GM21529 (cell line): ENCODE results near the gene BSCL2.
A peak's percentile ranks its signal among the peaks of the same experiment; 100 is the strongest.
"Not testable (repeated sequence)": the region's sequence is repeated elsewhere in the genome, so short reads cannot be mapped to it uniquely, and the experiment has no call there.

Experiments
- ATAC-seq: cut with Tn5 transposase; IDR thresholded peaks from one replicate; pipeline ENCODE4 v1.9.1; 2021; ENCODE audit not compliant: unreplicated experiment

The BSCL2 gene

DNA sequence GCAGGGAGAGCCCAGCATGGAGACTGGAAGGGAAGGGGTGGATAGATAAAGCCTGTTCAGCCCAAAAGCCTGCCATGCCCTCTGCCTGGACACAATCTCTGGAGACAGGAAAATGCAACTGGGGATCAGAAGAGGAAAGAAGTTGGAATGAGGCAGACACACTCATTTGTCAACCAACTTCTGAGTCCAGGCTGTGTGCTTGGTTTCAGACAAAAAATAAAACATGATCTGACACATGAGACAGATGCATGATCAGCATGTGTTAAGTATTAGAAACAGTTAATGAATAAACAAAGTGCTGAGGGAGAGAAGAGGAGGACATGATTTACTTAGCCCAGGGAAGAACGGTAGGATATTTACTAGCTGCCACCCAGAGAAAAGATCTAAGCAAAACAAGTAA is 18.7 kb downstream of the BSCL2 start:
- ATAC-seq: no peak

DNA sequence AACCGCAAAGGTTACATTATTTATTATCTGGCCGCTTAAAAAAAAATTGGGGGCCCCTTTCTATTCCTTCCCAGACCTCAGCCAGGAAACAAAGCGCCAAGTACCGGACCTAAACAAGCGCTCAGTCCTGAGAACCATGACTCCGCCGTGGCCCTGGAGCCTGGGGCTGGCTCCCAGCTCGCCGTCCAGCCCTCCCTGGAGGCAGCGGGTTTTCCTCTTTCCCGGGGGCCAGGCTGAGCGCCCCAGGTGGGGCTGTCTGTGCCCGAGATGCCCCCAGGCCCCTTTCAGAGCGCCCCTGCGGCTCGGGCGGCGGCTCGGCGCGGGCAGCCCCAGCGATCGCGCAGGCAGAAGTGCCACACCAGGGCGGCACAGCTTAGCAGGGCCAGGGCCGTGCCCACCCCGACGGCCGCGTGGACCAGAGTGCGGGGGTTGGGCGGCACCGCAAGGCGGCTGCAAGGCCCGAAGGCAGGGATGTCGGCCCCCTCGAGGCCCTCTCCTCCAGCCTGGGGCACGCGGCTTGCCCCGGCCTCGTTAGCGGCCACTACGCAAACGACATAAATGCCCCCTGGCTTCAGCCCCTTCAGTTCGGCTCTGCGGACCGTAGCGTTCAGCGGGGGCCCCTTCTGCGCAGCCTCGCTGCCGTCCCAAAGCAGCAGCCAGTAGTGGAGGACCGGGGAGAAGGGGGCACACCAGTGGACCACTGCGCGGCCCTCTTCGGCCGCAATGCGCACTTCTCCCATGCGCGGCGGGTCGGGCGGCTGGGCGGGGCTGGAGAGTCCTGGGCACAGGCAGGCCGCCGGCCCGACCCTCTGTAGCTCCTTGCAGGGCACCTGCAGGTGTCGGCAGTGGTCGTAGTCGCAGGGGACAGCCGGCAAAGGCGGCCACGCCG is 19.5 kb downstream of the BSCL2 start:
- no peak for ATAC-seq

DNA sequence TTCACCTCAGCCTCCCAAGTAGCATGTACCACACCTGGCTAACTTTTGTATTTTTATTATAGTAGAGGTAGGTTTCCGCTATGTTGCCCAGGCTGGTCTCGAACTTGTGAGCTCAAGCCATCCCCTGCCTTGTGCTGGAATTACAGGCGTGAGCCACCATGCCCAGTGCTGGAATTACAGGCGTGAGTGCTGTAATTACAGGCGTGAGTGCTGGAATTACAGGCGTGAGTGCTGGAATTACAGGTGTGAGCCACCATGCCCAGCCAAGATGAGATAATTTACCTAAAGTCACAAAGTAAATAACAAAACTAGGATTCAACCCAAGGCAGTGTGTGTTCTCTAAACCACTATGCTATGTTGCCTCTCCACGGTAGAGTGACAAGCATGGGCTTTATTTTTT is 24.7 kb downstream of the BSCL2 start:
- no peak for ATAC-seq

DNA sequence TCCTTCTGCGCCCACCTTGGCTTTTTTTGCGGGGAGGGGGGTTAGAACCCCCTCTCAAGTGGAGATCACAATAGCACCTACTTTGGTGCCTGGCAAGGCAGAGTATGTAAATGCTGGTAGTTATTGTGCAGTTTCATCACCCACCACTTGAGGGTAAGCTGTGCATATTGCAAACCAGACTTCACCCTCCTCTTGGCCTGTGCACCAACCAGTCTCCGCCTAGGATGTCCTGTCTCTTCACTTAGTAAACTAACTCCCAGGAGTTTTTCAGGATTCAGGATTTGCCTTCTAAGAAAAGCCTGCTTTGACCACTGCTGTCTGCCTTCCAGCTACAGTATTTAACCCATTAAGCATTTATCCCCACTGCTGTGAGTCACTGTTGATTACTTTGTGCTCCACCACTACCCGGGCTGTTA is 26.4 kb downstream of the BSCL2 start:
- peak; percentile 55 for ATAC-seq

DNA sequence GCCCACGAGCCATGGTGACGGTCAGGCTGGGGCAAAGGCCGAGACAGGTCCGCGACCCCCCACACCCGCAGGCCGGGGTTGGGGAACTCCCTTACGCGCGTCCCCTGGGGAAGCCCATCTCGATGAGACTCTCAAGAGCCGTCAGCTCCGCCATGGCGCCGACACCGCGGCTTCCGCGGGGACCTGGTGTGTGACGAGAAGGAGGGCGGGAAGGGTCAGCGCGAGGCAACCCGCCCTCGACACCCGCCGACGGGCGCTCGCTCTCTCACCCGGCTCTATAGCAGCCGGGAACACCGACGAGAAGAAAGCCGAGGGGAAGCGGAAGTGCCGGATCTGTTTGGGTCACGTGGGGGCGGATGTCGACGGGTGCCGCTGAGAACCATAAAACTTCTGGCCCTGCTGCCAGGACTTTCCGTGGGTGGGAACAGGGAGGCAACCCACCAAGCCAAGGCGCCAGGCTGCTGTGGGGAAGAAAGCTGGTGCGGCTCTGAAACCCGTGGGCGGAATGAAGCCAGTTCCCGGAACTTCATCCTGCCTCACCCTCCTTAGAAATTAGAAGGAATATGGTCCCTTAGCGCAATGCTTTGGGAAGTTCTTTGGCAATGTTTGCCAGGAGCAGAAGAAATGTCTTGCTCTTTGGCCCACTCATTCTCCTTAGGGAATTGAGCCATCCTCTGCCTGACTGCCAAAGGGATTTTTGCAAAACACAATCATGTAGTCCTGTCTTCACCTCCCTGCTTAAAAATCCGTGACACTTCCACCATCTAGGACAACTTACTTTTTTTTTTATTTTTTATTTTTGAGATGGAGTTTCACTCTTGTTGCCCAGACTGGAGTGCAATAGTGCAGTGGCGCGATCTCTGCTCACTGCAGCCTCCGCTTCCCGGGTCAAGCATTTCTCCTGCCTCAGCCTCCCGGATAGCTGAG is 28.2 kb downstream of the BSCL2 start, which contains the start of gene UBXN1:
Gene UBXN1 (minus strand): TSS at position 304 of the 927 bp plus-strand sequence. CDS start 150 bp downstream, at position 154.
- ATAC-seq: peak; percentile 66

DNA sequence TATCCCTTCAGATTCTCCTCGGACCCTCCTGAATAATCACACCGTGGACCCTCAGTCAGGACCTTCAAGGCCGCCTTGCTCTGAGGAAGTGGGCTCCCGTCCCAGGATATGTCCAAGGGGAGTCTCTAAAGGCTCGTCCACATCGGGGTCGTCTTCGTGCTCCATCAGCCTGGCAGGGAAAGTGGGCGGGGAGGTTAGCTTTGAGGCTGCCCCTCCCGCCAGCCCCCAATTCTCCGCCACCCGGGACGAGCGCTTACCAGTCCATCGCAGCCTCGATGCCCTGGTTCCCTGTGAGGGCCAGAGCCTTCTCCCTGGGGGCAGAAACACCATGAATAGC is 28.8 kb downstream of the BSCL2 start:
- ATAC-seq: no peak

DNA sequence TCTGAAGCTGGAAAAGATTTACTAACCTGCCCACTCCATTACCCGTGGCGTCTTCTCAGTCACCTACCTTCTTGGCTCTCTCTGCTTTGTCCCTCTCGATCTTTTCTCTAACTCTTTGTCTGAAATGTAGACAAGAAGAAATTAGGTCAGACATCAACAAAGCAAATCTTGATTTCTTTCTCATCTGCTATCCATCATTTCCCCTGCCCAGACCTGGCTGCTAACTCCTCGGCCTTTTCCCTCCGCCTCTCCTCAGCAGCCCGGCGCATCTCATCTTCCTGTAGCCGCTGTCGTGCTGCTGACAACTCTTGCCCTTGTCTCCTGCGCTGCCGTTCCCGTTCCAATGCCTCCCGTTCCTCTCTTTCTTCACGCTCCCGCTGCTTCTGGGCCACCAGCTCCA is 29.5 kb downstream of the BSCL2 start:
- no peak for ATAC-seq

DNA sequence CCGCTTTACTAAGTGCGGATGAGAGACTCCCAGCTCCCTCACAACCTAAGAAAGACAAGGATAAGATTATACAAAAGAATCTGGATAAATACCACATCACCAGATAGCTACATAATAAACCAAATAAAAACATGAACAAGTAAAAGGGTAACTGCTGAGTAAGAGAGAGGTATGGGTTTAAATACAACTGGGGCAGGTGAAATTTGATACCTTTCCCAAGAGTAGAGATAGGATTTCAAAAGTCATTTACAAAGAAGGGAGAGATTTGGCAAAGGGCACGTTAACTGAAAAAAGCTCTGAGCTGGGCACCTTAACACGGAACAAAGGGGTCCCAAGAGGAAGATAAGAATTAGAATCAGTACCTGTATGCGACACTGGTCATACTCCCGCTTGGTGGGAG is 30.1 kb downstream of the BSCL2 start:
- ATAC-seq: no peak

DNA sequence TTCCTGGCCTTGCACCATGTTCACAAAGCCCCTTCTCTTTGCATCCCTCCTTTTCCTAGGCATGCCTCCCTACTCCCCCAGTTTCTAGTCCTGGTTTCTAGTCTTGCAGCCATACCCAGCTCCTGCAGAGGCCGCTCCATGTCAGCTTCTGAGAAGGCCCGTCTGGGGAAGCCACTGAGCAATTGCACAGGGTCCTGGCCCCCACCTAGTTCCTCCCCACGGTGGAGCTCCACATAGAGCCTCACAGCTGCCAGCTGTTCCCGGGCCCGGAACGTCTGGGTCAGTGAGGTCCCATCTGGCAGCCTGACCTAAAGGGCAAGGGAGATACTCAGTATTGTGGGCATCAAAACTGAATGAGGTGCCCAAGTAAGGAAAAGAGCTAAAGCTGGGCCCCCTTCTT is 30.5 kb downstream of the BSCL2 start:
- ATAC-seq: no peak

DNA sequence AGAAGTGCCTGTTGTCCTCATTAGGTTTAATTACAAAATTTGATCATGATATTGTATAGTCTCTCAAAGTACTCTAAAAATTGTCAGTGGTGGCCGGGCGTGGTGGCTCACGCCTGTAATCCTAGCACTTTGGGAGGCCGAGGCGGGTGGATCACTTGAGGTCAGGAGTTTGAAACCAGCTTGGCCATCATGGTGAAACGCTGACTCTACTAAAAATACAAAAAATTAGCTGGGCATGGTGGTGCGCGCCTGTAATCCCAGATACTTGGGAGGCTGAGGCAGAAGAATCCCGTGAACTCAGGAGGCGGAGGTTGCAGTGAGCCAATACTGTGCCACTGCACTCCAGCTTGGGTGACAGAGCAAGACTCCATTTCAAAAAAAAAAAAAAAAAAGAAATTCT is 31.8 kb downstream of the BSCL2 start:
- ATAC-seq: not testable (repeated sequence)

DNA sequence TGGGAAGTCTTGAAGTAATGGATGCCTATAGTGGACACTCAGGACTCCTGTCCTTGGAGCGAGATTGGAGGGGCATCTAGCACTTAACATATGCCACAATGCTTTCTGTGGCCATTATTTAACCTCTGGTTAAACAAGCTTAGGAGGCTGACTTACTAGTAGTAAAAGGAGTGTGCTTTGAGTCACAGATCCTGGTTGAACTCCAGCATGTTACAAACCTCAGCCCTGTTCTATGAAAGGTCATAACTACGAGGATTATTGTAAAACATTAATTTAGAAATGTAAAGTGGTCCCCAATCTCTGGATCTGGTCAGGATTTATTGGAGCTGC is 34.1 kb downstream of the BSCL2 start:
- no peak for ATAC-seq

DNA sequence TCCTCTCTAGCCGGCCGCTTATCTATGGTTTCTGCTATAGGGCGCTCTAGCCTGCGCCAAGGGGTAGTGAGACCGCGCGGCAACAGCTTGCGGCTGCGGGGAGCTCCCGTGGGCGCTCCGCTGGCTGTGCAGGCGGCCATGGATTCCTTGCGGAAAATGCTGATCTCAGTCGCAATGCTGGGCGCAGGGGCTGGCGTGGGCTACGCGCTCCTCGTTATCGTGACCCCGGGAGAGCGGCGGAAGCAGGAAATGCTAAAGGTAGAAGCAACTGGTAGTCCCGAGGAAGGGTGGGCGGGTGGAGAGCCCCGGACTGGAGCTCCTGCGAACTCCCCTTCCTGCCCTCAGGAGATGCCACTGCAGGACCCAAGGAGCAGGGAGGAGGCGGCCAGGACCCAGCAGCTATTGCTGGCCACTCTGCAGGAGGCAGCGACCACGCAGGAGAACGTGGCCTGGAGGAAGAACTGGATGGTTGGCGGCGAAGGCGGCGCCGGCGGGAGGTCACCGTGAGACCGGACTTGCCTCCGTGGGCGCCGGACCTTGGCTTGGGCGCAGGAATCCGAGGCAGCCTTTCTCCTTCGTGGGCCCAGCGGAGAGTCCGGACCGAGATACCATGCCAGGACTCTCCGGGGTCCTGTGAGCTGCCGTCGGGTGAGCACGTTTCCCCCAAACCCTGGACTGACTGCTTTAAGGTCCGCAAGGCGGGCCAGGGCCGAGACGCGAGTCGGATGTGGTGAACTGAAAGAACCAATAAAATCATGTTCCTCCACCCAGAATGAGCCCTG is 35.4 kb downstream of the BSCL2 start, which contains the start of the genes LBHD1 and UQCC3:
Gene LBHD1 (minus strand): TSS at position 660 of the 782 bp plus-strand sequence. CDS start 2,236 bp downstream, outside the sequence.
Gene UQCC3 (plus strand): TSS at position 66 of the 782 bp plus-strand sequence. CDS start 73 bp downstream, at position 139.
- peak; percentile 55 for ATAC-seq

DNA sequence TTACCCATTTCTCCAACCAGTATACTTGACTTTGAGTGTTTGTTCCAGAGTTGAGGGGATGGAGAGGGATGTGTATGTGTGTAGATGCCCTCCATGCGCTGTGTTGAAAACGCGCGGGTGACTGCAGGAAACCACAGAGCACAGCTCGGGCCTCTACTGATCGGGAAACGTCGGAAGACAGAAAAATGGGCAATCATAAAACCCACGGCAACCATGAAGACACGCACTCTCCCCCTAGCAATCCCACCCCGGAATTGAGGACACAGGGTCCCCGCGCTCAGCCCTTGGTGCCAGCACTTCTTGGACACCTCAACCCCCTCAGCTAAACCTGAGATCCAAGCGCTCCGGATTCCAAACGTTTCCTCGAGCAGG is 36.0 kb downstream of the BSCL2 start:
- peak; percentile 8 for ATAC-seq

DNA sequence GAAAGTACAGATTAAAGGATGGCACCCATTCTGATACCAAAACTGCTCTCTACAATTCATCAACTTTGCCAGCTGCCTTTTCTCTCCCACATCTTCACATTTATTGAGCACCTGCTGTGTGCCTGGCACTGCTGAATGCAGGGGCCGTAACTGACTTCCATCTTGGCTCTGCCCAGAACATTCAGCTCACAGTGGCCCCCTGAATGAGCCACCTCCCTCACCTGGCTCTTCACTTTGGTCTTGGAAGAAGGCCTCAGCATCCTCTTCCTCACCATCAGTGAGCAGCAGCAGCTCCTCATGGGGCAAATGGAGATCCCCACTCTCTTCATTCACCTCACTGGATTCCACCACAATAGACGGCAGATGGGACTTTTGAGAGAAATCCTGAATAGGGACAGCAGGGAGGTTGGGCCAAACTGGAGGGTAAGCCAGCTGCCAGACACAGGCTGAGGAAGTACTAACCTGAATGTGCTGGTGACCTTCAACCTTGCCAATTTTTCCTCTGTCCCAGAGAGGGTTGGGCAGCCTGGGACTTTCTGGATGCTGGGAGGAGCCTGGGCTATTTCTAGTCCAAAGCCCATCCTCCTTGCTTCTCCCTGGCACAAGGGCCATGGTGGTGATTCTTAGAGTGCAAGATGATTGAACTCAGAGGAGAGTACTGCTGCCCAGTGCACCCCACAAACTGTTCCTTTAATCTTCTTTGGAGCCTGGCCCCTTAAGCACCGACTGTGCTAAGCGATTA is 37.6 kb downstream of the BSCL2 start:
- ATAC-seq: no peak

DNA sequence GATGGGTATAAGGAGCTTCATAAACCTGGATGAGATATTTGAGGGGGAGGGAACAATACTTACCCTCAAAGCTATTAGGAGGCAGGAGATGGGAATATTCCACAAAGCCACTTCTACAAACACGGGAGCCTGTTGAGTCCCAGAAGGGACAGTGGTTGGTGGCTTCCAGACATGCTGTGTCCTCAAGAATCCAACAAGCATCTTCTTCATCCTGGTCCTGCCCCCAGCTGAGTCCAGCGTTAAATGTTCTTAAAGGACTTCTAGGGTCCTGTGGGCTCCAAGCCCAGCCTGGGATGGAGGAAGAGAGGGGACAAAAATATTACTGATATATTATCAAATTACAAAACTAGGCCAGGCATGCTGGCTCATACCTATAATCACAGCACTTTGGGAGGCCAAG is 39.8 kb downstream of the BSCL2 start:
- no peak for ATAC-seq

DNA sequence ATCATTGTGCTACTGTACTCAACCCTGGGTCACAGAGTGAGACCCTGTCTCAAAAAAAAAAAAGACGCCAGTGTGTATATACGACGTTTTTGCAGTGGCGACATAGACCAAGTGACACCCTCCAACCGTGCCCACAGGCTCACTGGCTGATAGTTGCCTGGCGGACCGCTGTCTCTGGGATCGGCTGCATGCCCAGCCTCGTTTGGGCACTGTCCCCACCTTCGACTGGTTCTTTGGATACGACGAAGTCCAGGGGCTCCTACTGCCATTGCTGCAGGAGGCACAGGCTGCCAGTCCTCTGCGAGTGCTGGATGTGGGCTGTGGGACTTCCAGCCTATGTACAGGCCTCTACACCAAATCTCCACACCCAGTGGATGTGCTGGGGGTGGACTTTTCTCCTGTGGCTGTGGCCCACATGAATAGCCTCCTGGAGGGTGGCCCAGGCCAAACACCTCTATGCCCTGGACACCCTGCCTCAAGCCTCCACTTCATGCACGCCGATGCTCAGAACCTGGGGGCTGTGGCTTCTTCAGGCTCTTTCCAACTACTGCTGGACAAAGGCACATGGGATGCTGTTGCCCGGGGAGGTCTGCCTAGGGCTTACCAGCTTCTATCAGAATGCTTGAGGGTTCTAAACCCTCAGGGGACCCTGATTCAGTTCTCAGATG is 40.8 kb downstream of the BSCL2 start:
- no peak for ATAC-seq

DNA sequence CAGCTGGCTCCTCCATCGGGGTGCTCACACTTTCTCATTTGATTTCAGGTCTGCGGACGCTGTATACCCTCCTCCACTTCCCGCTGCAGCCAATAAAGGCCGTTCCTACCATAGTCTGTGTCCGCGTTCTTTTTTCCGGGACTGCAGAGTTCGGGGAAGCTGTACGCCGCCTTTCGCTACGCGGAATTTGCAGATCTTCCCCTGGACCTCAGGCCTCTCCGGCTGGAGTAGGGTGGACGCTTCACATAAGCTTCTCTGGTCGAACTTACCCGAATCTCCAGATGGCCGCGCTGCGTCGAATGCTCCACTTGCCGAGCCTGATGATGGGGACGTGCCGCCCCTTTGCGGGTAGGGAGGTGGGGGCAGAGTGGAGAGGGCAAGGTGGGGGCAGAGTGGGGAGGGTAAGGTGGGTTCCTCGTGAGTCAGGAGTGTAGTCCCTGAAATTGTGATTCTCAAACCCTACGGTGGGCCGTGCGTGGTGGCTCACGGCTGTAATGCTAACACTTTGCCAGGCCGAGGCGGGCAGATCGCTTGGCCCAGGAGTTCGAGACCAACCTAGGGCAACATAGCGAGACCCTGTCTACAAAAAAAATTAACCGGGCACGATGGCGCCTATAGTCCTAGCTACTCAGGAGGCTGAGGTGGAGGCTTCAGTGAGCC is 41.5 kb downstream of the BSCL2 start:
- peak; percentile 12 for ATAC-seq

DNA sequence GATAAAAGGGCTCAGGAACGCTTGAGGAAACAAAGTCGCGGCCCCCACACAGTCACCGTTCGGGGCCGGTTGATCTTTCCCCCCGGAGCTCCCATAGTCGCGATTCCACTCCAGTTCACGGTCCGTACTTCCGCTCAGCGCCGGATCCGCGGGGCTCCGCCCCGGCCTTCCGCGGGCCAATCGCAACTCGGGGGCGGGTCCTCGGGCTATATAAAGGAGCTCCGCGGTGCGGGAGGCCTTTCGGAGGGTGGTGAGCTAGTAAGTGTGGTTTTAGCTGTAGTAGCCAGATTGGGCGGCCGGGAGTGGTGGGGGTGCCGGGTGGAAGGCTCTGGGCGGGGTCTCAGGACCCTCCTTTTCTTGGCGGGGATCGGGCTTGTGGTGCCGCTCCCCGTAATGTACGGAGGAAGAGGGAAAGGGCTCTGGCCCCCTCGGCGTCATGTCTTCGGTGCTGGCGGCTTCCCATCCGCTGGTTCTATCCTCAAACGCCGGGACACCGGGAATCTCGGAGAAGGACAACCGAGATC is 42.1 kb downstream of the BSCL2 start, which contains the start of the genes C11orf98 and CSKMT:
Gene C11orf98 (minus strand): TSS at position 136 of the 524 bp plus-strand sequence. CDS start 41 bp downstream, at position 95.
Gene CSKMT (plus strand): TSS at position 238 of the 524 bp plus-strand sequence. CDS start 568 bp downstream, outside the sequence.
- ATAC-seq: peak; percentile 75
